Measurements from ENCODE around the gene PLA2G4C. TPM values are rescaled to one million over a fixed set of nuclear protein-coding genes. Genes with fewer than 3 reads are reported as not detected.
"Not testable (repeated sequence)": the region's sequence is repeated elsewhere in the genome, so short reads cannot be mapped to it uniquely, and the experiment has no call there.

Gene PLA2G4C
- total RNA-seq, 4 donors from 2014 or later, result 1.2 to 9.5 (median 8.3) TPM

GRCh38 chr19:48090281-48090802 is 20.3 kb downstream of the PLA2G4C start:
- TF ChIP-seq EP300 (IDR thresholded peaks at IDR 0.05; ENCODE audit: low read depth), result no peak
- TF ChIP-seq POLR2AphosphoS5 (IDR thresholded peaks at IDR 0.05), result peak in 1 of 3 donors; percentile 27
- no peak overlapping the region for H3K4me3 ChIP-seq
- peaks cover 0 to 4% (median 0%) of the 10 kb centered on the region in 4 donors for H3K4me1 ChIP-seq
- no peaks in the 10 kb centered on the region for H3K27me3 ChIP-seq
- H3K27ac ChIP-seq, result peak overlapping the region in 1 of 4 donors; percentile 41
- H3K9me3 ChIP-seq, result peaks cover 0 to 6% of the 10 kb centered on the region in 2 donors
- intact Hi-C loops (cut with DNase I; ENCODE audit: low total_unique reads) (no loop called here), in situ Hi-C loops (cut with MboI; ENCODE audit: low pct_ligation_motif_present in 1 of 4, low pct_unique_long_range_greater_than_20kb in 1 of 4, low sequenced_read_pairs in 3 of 4) (loop anchor here in 2 of 4 donors (25.0 kb wide), 1 partner anchor 128 kb away; no protein-coding TSS in a partner anchor)
- WGBS, 2 donors (ENCODE audit: low coverage in 1 of 2), result 27 to 30% methylated on average over 2 to 5 of the region's 5 CpGs
- no peaks in the 10 kb centered on the region for H3K36me3 ChIP-seq
- no peak for DNase-seq

- H3K4me3 ChIP-seq; DNase-seq; H3K27ac ChIP-seq; intact Hi-C loops (cut with DNase I; ENCODE audit: low total_unique reads); H3K9me3 ChIP-seq; H3K4me1 ChIP-seq; H3K27me3 ChIP-seq; H3K36me3 ChIP-seq: not testable (repeated sequence)
- in situ Hi-C loops (cut with MboI; ENCODE audit: low pct_ligation_motif_present in 1 of 4, low pct_unique_long_range_greater_than_20kb in 1 of 4, low sequenced_read_pairs in 3 of 4), result loop anchor here in 2 of 4 donors (25.0 kb wide), 1 partner anchor 127 kb away; no protein-coding TSS in a partner anchor
- WGBS, 2 donors (ENCODE audit: low coverage in 1 of 2), result 98 to 100% methylated on average over 2 to 6 of the region's 6 CpGs
Measured at GRCh38 chr19:48088991-48089390, 21.6 kb downstream of the PLA2G4C start.

GRCh38 chr19:48085904-48086864 is 24.4 kb downstream of the PLA2G4C start:
- Histone ChIP-seq H3K36me3 (no peaks in the 10 kb centered on the region), H3K27me3 (no peaks in the 10 kb centered on the region), H3K9me3 (no peaks in the 10 kb centered on the region), H3K4me3 (no peak overlapping the region), H3K27ac (no peak overlapping the region), H3K4me1 (peaks cover 0 to 7% (median 0%) of the 10 kb centered on the region in 4 donors)
- WGBS, 2 donors (ENCODE audit: low coverage in 1 of 2), result 50 to 86% methylated on average over 1 to 7 of the region's 7 CpGs
- TF ChIP-seq CTCF (IDR thresholded peaks at IDR 0.05) (no peak), POLR2A (IDR thresholded peaks at IDR 0.05) (no peak), POLR2AphosphoS5 (IDR thresholded peaks at IDR 0.05) (no peak), EP300 (IDR thresholded peaks at IDR 0.05; ENCODE audit: low read depth) (no peak)
- no peak for DNase-seq
- intact Hi-C loops (cut with DNase I; ENCODE audit: low total_unique reads) (no loop called here), in situ Hi-C loops (cut with MboI; ENCODE audit: low pct_ligation_motif_present in 1 of 4, low pct_unique_long_range_greater_than_20kb in 1 of 4, low sequenced_read_pairs in 3 of 4) (loop anchor here in 2 of 4 donors (25.0 kb wide), 1 partner anchor 124 kb away; no protein-coding TSS in a partner anchor)

- WGBS, 2 donors (ENCODE audit: low coverage in 1 of 2), result 23% methylated on average over 3 of the region's 3 CpGs; no CpG with 5 or more reads in 1 of the 2 donors
- H3K27ac ChIP-seq, result peak overlapping the region in 2 of 4 donors; percentile 13 to 40
- intact Hi-C loops (cut with DNase I; ENCODE audit: low total_unique reads) (no loop called here), in situ Hi-C loops (cut with MboI; ENCODE audit: low pct_ligation_motif_present in 1 of 4, low pct_unique_long_range_greater_than_20kb in 1 of 4, low sequenced_read_pairs in 3 of 4) (loop anchor here in 2 of 4 donors (25.0 kb wide), 1 partner anchor 123 kb away; no protein-coding TSS in a partner anchor)
- peaks cover 0 to 3% (median 0%) of the 10 kb centered on the region in 4 donors for H3K4me1 ChIP-seq
- no peaks in the 10 kb centered on the region for H3K9me3 ChIP-seq
- H3K4me3 ChIP-seq, result no peak overlapping the region
- no peak for DNase-seq
- TF ChIP-seq CTCF (IDR thresholded peaks at IDR 0.05), result no peak
- H3K36me3 ChIP-seq, result no peaks in the 10 kb centered on the region
- H3K27me3 ChIP-seq, result no peaks in the 10 kb centered on the region
Measured at GRCh38 chr19:48085076-48085475, 25.5 kb downstream of the PLA2G4C start.

- no peak for DNase-seq
- Histone ChIP-seq H3K4me1 (peaks cover 0 to 3% (median 0%) of the 10 kb centered on the region in 4 donors), H3K27me3 (no peaks in the 10 kb centered on the region), H3K27ac (no peak overlapping the region), H3K9me3 (no peaks in the 10 kb centered on the region), H3K36me3 (no peaks in the 10 kb centered on the region), H3K4me3 (no peak overlapping the region)
- intact Hi-C loops (cut with DNase I; ENCODE audit: low total_unique reads) (no loop called here), in situ Hi-C loops (cut with MboI; ENCODE audit: low pct_ligation_motif_present in 1 of 4, low pct_unique_long_range_greater_than_20kb in 1 of 4, low sequenced_read_pairs in 3 of 4) (loop anchor here in 2 of 4 donors (25.0 kb wide), 1 partner anchor 119 kb away; no protein-coding TSS in a partner anchor)
- WGBS, 2 donors (ENCODE audit: low coverage in 1 of 2), result 95 to 98% methylated on average over 5 of the region's 5 CpGs
- TF ChIP-seq EP300 (IDR thresholded peaks at IDR 0.05; ENCODE audit: low read depth), result no peak
- TF ChIP-seq CTCF (IDR thresholded peaks at IDR 0.05), result no peak
- no peak for TF ChIP-seq POLR2A (IDR thresholded peaks at IDR 0.05)
- no peak for TF ChIP-seq POLR2AphosphoS5 (IDR thresholded peaks at IDR 0.05)
Measured at GRCh38 chr19:48081106-48081505, 29.5 kb downstream of the PLA2G4C start.

- intact Hi-C loops (cut with DNase I; ENCODE audit: low total_unique reads); DNase-seq; H3K4me3 ChIP-seq; H3K27me3 ChIP-seq; in situ Hi-C loops (cut with MboI; ENCODE audit: low pct_ligation_motif_present in 1 of 4, low pct_unique_long_range_greater_than_20kb in 1 of 4, low sequenced_read_pairs in 3 of 4); H3K4me1 ChIP-seq; H3K9me3 ChIP-seq; H3K27ac ChIP-seq; H3K36me3 ChIP-seq: not testable (repeated sequence)
- WGBS, 2 donors (ENCODE audit: low coverage in 1 of 2), result 80 to 96% methylated on average over 1 to 3 of the region's 3 CpGs
Measured at GRCh38 chr19:48070177-48070769, 40.3 kb downstream of the PLA2G4C start.
